NCI-H1694 treated with DMSO at 0.1 percent for 48 hours (cell line): ENCODE measurements around the gene LARGE1.
"Not testable (repeated sequence)": the region's sequence is repeated elsewhere in the genome, so short reads cannot be mapped to it uniquely, and the experiment has no call there.

ENCODE experiments used
- DNase-seq: peaks from one replicate; lab custom pipeline; 2025; lab: John Stamatoyannopoulos, UW

The LARGE1 gene

DNA sequence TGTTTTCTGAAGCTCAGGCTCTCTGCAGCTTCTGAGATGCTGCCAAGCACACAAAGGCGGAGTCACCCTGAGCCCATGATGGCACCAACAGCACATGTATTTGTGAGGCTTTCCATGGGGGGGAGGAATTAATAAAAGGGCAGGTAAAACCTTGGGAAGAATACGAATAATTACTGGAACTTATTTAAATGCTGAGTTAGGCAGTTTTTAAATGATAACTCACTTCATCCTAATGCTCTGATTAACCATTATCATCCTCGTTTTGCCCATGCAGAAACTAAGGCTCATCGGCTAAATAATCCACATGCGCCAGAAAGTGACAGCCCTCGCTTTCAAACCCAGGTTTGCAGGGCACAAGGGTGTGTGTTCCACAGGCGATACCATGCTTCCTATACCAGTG, 35.4 kb downstream of the LARGE1 start:
- DNase-seq, result no peak

DNA sequence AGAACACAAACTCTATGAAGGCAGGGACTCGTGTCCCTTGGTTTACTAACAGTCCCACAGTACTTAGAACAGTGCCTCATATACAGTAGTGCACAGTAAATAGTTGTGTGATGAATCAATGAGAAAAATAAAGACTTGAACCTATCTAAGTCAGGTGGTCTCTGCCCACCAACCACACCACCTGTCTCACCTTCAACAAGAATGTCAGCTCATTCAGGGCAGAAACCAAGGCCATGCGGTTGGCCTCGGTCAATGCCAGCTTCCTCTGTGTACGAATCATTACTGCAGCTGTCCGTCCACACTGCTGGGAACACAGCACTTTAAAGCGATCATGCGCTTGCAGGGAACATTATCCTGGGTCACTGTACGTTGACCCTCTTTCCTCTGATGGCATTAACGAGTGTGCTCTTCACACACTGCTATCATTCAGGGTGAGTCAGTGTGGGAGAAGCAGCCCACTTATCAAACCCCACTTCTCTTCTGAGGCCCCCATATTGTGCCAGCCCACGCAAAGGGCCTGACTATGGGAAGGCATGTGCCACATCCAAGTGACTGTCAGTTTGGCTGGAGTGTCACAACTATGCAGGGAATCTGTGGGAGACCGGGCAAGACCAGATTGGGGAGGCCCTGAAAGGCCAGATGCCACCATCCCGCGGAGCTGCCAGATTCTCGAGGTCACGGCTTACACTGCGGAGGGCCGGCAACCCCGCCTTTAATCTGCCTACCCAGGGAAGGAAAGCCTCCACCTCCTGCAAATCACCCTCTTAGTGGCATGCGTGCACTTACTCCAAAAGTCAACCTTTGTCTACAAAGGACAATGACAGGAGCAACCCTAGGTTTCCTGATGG, 36.1 kb downstream of the LARGE1 start:
- no peak for DNase-seq

DNA sequence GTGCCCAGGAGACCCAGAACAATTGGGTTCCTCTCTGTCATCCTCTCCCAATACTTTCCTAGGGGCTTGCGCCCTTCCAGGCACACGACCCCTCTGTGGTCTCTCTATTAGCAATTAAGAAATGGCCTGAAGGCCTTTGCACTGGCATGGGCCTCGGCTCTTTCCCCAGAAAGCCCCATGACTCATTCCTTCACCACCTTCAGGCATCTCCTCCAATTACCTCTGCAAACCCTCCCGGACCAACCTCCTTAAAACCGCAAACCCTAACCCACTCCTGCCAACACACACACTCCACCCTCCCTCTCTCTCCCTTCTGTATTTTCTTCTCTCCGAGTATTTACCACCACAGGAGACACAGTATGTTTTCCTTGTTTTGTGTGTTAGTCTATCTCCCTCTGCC, 36.7 kb downstream of the LARGE1 start:
- no peak for DNase-seq

DNA sequence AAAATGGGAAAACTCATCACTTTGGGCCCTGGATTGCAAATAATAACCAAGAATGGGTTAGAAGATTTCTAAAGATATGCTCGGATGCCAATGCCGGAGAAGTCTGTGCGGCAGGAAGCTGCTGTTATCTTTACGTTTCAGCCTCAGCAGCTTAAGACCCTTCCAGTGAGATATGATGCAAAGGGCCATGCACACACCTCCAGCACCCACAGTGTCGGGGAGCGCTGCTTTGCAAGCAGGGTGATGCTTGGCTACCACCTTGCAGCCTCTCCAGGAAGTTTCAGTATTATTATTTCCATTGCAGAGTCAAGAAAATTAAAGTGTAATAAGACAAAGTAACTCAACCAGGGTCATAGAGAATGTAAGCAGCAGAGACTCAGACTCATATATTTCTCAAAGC, 37.3 kb downstream of the LARGE1 start:
- no peak for DNase-seq

DNA sequence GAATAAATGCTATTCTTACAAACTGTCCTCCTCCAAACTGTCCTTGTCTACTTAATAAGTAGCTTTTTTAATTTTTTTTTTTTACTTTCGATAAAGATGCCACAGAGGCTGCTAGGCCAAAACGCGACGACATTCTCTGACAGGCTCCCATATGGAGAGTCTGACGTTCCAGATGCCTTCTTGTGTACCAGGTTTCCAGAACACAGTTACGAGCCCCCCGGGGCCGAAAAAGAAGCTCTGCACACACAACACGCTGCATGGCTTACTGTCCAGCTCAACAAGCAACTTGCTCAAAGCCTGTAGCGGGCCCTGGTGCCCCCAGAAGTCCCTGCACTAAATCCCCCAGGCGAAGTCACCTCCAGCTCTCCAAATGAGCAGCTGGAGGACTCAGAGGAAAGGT, 39.3 kb downstream of the LARGE1 start:
- DNase-seq, result peak; percentile 66

DNA sequence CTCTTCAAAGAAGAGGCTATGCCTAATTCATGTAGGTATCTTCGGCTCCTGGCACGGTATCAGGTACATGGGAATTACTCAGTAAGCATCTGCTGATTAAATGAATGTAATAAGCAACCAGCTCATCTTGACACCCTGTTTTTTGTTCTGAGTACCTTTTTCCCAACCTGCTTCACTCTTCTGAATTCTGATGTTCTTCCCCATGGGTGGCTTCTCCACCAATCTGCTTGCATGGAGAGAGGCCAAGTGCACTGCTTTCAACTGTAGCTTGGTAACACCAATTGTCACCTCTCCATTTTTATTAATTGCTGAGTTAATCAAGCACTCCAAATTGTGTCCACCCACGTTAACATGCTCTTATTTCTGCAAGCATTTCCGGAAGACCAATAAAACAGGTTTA, 40.5 kb downstream of the LARGE1 start:
- DNase-seq, result peak; percentile 22

DNA sequence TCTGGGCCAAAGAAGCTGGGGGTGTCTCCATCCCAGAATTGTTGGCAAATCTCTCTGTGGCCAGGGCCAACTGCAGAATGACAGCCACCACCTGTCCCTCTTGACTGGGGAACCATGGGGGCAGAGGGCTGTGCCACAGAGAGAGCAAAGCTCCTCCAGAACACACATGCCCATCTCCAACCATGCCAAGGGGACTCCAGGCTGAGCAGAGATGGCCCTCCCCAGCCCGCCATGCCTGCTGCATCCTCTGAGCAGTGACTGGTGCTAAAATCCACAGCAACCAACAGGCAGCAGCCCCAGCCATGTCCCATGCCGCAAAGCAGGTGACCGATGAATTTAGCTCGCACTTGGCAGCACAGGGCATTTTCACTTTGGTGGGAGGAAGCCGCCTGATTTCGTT, 45.0 kb downstream of the LARGE1 start:
- no peak for DNase-seq

DNA sequence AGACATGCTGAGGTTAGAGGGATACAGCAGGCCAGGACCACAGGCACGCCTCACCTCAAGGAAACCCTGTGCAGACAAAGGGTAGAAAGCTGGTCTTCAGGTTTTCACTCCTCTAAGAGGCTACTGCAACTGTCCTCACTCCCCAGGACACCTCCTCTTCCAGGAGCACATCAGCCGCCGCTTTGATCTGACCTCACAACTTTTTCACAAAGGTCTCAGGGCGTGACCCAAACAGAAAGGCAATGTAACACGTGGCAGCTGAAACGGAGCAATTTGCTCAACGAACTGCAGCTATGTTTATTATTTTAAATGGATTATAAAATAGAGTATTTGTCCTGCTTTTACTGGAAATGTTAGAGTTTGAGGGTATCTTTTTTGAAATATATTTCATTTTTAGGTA, 46.1 kb downstream of the LARGE1 start:
- DNase-seq, result no peak

DNA sequence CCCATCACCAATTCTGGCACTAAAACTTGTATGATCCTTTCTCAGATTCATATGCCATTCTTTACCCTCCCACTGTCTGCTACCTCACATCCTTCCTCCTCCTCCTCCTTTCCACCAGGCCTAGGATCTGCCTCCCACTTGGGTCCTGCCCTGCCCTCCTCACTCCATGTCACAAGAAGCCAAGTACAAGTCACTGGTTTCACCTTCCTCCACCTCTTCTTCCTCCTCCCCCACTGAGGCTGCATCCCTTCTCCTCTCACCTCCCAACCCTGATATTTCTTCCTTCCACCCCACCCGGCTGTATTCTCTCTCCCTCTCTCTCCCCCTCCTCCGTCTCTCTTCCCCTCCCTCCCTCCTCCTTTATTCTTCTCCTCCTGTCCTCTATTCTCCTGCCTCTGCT, 46.6 kb downstream of the LARGE1 start:
- no peak for DNase-seq

DNA sequence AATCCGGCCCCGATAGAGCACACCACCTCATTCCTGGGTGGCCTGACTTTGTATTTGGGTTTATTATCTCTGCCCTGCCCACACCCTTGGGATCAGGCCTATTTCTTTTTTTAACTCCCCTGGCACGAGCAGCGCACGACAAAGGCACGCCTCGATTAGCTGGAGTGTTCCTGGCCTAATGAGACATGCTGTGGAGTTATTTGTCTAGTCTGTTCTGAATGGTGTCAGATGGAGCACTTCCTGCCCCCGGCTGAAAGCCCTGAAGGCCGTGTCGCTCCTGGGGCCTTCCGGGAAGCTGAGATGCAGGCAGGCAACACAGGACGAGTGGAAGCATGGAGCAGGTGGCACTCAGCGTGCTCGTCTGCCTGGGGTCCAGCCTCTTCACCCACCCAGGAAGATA, 47.1 kb downstream of the LARGE1 start:
- DNase-seq, result no peak

DNA sequence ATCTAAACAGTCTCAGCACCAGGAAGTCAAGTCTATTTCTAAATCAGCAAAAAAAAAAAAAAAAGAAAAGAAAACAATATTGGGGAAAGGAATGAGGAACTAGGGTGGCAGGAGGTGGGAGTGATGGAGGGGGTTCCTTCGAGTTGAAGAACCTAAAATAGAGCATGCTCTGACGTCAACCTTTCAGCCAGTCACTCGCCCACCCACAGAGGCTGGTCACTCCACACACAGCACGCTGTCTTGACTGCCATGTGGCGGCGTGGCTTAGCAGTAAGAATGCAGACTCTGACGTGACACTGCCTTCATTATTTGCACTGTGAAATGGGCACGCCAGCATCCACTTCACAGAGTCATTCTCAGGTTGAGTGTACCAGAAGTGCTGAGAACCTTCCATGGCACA, 48.3 kb downstream of the LARGE1 start:
- DNase-seq, result no peak

DNA sequence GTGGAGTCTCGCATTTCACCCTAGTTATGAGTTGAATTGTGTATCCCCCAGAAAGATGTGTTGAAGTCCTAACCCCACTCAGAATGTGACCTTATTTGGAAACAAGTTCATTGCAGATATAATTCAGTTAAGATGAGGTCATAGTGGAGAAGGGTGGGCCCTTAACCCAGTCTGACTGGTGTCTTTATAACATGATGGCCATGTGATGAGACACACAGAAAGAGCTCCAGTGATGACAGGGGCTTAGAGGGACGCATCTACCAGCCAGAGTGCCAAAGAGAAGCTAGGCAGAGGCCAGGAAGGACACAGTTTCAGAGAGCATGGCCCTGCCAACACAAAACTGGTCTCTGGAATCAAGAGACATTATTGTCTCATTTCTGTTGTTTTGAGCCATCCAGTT, 50.3 kb downstream of the LARGE1 start:
- DNase-seq, result no peak

DNA sequence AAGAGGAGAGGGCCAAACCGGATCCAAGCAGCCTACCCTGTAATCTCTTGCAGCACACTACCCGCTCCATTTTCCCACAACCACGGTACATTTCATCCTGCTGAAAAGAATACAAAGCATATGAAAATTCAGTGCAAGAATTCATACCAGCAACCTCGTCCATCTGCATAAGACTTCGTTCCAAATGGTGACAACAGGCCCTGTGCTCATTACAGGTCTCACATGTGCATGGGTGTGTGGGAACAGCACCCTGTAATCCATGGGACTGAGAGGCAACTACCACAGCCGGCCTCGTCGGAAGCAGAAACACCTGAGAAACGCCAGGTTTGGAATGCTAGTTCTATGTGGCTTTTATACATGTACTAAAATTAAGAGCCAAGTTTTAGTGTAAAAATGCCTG, 52.3 kb downstream of the LARGE1 start:
- DNase-seq, result no peak

DNA sequence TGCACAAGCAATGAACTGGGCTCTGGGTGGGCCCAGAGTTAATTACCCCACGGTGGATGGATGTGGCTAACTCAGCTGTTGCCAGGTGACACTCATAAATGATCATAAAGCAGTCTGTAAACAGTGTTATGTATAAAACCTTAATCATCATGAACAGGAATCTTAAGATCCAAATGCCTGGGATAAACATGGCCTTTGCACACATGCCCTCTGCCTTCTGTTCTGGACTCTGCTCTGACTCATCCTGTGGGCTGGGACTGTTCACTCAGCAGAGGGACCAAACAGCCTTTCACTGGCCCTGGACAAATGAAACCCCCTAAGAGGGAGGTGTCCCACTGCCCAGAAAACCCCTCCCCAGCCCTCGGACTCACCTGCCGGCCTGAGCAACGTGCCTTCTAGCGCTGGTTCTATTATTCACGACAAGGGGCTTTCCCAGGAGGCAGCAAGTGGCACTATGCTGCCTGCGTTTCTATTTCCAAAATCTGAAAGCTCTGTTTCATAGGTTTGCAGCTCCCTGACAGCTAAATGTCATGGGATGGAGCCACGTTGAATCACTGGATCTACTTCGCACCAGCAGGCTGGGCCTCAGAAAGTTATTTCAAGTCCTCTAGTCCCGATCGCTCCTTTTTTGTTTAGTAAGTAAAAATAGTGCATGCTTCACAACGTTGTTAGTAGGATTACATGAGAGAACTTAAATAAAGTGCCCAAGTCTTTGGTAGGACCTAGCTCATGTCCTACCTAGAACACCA, 53.0 kb downstream of the LARGE1 start:
- DNase-seq, result no peak

DNA sequence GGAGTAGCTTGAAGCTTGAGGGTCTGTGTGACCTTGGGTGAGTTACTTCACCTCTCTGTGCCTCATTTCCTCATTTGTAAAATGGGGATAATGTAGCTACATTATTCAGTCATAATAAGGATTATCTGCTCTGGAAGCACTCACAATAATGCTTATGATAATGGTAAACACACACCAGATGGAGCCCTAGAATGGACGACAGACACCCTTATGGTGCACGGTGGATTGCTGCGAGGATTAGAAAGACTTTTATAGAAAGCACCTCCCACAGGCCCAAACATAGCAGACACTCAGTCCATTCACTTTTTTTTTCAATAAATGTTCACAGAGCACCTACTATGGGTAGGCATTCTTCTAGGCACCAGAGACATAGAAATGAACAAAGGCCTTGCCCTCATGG, 53.8 kb downstream of the LARGE1 start:
- DNase-seq, result peak; percentile 56

DNA sequence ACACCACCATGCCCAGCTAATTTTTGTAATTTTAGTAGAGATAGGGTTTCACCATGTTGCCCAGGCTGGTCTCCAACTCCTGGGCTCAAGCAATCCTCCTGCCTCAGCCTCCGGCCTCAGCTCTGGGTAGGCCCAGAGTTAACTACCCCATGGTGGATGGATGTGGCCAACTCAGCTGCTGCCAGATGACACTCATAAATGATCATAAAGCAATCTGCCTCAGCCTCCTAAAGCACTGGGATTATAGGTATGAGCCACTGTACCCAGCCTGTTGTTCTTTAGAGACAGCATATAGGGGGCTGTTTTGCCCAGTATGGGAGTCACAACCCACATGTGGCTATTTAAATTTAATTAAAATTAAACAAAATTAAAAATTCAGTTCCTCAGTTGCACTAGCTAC, 54.3 kb downstream of the LARGE1 start:
- DNase-seq, result no peak

DNA sequence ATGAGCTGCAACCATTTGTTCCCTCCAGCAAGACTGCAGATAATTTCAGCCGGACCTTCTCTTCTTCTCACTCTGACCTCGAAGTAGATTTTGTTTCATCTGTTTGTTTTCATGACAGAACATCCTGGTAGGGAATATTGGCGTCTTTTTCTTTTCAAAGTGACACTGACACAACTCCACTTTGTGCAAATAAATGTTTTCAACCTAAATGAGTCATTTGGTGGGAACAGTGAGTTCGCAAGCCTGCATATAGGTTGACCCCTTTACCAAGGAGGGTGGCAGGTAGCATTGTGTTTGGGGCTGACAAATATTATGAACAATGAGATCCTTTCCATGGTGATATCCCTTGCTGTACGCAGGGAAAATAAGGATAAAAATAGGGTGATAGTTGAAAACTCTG, 55.0 kb downstream of the LARGE1 start:
- DNase-seq, result no peak

DNA sequence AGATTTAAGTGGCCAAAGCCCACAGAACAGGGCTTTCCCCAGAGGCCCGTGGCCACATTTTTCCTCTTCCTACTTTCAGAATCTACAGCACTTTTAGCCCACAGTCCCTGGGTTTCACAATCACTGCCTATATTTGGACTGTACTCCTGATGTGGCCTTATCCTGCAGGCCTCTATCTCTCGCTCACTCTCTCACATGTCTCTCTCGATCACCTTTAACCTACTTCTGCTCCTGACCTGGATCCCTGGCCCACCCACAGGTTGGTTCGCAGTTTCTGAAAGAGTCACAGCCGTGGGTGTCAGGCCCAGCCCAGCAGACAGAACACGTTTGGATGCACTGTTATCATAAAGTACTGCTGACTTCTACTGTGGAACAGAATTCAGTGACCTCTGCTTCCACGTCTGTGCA, 55.5 kb downstream of the LARGE1 start:
- DNase-seq, result no peak

DNA sequence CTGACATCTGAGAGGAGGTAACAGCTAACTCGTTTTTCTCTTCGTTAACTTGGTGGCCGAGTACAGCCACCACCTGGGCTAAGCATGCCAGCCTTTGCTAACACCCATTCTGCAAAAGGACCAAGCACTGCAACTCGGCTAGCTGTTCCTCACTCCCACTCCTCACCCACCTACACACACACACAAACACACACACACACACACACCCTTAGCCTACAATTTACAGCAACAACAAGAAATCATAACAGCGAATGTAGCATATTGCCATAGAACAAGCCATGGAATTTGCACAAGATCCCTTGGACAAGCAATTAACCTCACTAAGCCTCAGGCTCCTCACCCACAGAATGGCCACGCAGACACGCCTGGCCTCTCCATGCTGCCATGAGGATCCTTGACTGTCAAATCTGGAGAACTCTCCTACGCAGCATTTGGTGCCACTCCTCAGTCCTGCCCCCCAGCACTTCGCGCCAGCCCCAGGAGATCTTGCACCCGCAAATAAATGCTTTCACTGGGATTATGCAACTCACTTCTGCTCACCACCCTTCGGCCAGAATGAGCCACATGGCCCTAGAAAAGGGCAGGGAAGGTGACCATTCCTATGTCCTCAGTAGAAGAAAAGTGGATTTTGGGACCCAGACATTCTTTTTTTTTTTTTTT, 58.9 kb downstream of the LARGE1 start:
- DNase-seq, result no peak

DNA sequence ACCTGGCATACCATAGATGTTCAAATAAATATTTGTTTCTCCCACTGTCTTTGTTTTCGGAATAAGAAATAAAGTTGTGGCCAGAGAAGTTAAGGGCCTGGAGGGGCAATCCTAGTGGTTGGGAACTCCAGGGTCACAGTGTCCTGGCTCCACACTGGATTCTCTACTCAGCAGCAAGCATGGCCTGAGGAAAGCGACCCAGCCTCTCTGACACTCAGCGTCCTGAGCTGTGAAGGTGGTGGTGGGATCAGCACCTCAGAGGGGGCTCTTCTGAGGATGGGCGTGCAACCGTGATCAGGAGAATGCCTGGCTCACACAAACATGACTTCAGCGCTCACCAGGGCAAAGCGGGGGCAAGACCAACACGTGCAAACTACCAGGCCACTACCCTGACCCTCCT, 59.9 kb downstream of the LARGE1 start:
- no peak for DNase-seq

DNA sequence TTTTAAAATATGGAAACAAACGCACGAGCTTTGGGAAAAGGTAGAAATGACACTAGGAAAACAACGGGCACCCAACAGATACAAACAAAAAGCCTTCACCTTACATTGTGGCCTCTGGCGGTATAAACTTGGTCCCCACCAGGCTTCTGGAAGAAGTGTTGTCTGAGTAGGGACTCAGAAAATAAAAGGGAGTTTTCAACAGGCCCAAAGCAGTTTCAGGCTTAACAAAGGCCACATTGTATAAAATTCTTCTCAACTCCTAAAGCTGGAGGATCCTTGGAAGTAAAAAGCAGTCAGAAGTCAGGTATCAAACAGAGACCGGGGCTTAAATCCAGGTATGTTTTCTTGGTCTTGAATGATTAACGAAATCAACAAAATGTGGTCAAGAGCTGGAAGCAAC, 61.0 kb downstream of the LARGE1 start:
- DNase-seq, result no peak

DNA sequence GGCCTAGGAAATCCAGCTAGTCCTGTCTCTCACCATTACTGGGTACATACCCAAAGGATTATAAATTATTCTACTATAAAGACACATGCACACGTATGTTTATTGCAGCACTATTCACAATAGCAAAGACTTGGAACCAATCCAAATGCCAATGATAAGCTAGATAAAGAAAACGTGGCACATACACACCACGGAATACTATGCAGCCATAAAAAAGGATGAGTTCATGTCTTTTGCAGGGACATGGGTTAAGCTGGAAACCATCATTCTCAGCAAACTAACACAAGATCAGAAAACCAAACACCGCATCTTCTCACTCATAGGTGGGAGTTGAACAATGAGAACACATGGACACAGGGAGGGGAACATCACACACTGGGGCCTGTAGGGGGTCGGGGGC, 61.6 kb downstream of the LARGE1 start:
- DNase-seq, result not testable (repeated sequence)

DNA sequence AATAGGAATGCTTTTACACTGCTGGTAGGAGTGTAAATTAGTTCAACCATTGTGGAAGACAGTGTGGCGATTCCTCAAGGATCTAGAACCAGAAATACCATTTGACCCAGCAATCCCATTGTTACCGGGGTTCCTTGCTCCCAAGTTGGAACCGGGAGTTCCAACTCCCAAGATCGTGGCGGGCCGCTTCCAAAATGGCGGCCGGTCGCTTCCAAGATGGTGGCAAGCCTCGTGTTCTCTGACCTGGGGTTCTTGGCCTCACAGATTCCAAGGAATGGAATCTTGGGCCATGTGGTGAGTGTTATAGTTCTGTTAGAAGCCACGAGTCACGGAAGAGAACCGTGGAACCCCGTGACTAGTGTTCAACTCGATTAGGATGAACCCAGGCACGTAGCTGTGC, 62.5 kb downstream of the LARGE1 start:
- DNase-seq, result not testable (repeated sequence)
